Heart left ventricle (tissue), 13 donors: Measurements from ENCODE around the gene PHACTR3.

Source experiments
- CTCF ChIP-seq, 12 donors: fragments of 200-600 bp; sonication (generic) in 4 of 12; IDR thresholded peaks; one replicate each; pipeline versions ENCODE4 v1.5.0 to v1.8.0; 2018 to 2022; ENCODE audit warnings: antibody characterized with exemption in 12 of 12, mild to moderate bottlenecking in 5 of 12
- POLR2A ChIP-seq, 2 donors: fragments of 450-650 bp; IDR thresholded peaks; one replicate each; pipeline ENCODE4 v1.6.1; 2017; ENCODE audit warnings: antibody characterized with exemption in 2 of 2, mild to moderate bottlenecking in 2 of 2, moderate library complexity in 2 of 2
- donor health status: ischemic (EF 13 %, LVEDD 7.1; RV severe dilation, severe dysfunction).
- donor health status: DM: no; HTN: yes; CAD: no.
- donor health status: DM: no; HTN: no; CAD: no.
- donor health status: ischemic (EF 25% LVEDD 6.9; RV normal size, moderate dysfunction).
- donor health status: ischemic (EF 25% LVEDD 5.7; RV mildly dilated, moderate dysfunction).
- donor health status: ischemic (EF 35%, LVEDD 5.7; RV mildly dilated, moderate dysfunction).
- donor health status: nonischemic (EF 11% LVEDD 7.7; RV severe dilation, severe dysfunction).
- donor health status: DM: yes; HTN: yes; CAD: no.
- donor health status: PGD.
- donor health status: ischemic (EF 29% LVEDD 5.4; RV normal size, mild dysfunction).
- donor health status: nonischemic (EF 23%, LVEDD 6.1; RV moderate dilation, normal function).

GRCh38 chr20:59783641-59784010 lies 179.3 kb downstream of the PHACTR3 start:
- no peak for TF ChIP-seq CTCF (IDR thresholded peaks at IDR 0.05)
- no peak for TF ChIP-seq POLR2A (IDR thresholded peaks at IDR 0.05)
